HG03439 (cell line): ENCODE results near the gene PPP1R13L.

Source experiments
- ATAC-seq: cut with Tn5 transposase; IDR thresholded peaks from one replicate; pipeline ENCODE4 v1.9.1; 2021; ENCODE audit warnings: mild to moderate bottlenecking, moderate library complexity; ENCODE audit not compliant: unreplicated experiment

Gene PPP1R13L

DNA sequence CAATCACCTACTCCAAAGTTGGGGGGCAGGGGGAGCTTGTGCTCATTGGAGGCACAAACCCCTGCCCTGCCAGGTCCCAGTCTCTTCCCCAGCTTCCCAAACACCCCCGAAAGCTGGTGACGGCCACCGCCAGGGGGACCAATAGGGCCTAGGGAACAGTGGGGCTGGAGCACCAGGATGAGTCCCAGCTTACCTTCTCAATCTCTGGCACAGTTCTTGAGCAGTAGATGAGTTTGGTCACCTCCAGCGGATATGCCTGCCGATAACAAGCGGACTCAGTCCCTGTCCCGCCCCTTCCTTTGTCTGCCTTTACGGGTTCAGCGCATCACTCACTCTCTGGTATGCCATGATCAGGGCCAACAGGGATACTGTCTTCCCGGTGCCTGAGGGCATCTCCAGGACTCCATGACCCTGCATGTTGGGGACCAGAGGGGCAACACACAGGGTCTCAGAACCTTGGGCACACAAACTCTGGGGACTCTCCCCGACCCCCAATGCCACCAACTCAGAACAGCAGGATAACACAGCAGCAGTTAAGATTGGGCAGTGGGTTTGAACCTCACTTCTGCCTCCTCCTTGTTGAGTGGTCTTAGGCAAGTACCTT lies 36.0 kb downstream of the PPP1R13L start:
- ATAC-seq, result no peak

DNA sequence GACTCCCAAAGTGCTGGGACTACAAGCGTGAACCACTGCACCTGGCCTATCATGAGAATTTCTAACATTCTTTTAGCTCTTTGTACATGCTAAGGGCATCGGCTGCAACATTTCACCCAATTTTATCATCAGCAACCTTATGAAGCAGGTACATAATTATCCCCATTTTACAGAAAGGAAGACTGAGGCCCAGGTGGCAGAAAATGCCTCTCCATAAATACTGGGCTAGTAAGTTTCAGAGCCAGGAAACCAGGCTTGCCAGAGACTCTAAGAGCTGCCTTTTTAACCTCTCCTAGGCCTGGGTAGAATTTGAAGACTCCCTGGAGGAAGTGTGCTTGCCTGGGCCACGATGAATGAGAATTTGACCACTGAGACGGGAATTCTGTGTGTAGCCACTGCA lies 36.7 kb downstream of the PPP1R13L start:
- ATAC-seq, result no peak

- no peak for ATAC-seq
Measured at GRCh38 chr19:45364696-45365095, 40.2 kb downstream of the PPP1R13L start.

DNA sequence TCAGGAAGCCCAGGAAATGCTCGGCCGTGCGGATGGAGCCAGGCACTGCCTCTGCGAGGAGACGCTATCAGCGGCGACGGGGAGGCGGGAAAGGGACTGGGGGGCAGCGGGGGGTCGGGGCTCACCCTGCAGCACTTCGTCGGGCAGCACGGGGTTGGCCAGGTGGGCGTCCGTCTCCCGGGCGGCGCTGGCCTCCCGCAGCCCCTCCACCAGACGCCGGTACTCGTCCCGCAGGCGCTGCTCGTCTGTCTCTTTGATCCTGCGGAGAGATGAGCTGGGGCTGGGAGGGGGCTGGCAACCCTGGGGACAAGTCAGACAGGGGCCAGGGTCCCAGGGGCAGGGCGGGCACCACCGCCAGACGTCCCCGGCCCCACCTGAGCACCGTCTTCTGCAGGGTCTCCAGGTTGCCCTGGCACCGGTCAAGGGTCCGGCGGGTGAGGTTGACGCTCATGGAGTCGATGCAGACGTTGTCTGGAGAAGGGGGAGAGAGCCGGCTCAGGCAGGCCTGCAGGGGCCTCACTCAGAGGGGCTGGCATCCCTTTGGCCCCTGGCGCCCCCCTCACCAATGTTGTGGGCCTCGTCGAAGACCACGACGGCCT lies 40.9 kb downstream of the PPP1R13L start:
- ATAC-seq, result no peak

DNA sequence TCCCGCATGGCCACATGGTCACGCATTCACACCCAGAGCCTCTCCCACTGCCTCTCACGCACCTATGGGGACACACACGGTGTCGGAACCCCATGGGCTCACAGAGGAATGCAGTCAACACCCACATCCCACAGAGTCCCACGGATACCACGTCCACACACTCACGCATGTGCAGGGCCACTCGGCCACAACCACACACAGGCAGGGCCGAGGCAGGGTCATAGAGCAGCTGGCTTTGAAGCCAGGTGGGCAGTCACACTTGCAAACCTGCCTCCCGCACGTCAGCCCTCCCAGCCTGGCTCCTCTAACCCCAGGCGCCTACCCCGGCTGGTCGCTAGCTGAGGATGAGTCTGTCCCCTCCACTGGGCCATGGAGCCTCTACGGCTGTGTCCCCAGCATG lies 42.6 kb downstream of the PPP1R13L start:
- no peak for ATAC-seq

DNA sequence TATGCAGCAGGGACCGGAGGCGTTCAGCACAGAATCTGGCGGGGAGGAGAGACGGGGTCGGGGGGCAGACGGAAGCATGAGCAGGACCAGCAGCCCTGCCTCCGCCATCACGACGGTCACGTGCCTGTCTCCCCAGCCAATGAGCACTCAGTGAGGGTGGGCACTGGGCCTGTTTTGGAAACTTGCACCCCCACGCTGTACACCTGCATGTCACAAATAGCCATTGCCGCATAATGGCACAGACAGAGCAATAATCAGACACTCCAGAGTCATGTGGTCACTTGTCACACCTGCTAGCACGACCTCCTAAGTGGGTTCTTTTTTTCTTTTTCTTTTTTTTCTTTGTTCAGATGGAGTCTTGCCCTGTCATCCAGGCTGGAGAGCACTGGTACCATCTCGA lies 43.3 kb downstream of the PPP1R13L start:
- ATAC-seq, result no peak

DNA sequence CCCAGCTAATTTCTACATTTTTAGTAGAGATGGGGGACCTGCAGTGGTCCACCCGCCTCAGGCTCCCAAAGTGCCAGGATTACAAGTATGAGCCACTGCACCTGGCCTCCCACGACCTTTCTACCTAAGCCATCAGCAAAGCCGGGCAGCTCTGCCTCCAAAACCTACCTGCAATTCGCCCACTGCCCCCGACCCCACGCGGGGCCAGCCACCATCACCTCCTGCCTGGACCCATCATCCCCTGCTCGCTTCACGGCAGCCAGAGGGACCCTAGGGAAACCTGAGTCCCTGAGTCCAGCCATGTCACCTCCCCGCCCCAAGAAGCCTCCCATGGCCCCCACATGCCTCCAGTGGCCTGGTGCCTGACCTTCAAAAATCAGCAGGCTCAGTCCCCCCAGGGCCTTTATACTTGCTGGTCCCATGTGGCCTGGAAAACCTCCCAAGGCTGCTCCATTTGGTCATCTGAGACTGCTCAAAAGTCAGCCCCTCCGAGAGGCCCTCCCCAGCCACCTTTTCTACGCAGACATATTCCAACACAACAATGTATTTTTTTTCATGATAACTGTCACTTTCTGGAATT lies 46.6 kb downstream of the PPP1R13L start:
- no peak for ATAC-seq

GRCh38 chr19:45357445-45357783 lies 47.5 kb downstream of the PPP1R13L start:
- ATAC-seq, result no peak

GRCh38 chr19:45356760-45357444 lies 48.0 kb downstream of the PPP1R13L start:
- ATAC-seq, result no peak

DNA sequence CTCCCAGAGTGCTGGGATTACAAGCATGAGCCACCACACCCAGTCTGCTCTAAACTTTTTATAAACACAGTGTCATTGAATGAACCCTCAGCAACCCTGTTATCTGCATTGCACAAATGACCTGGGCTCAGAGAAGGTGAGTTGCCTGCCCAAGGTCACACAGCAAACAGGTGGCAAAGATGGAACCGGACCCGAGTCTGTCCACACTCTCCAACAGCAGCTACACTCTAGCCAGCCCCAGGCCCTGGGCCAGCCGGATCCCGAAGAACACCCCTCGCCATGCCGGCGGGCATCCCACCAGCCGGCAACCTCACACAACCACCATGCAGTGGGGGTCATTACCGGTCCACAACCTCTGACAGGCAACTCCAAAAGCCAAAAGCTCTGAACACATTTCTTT lies 49.0 kb downstream of the PPP1R13L start:
- ATAC-seq, result no peak

GRCh38 chr19:45355402-45355801 lies 49.5 kb downstream of the PPP1R13L start:
- no peak for ATAC-seq

- no peak for ATAC-seq
Measured at GRCh38 chr19:45354241-45354842, 50.5 kb downstream of the PPP1R13L start.

- no peak for ATAC-seq
Measured at GRCh38 chr19:45352914-45353796, 51.7 kb downstream of the PPP1R13L start.

GRCh38 chr19:45352471-45352870 lies 52.4 kb downstream of the PPP1R13L start:
- no peak for ATAC-seq

DNA sequence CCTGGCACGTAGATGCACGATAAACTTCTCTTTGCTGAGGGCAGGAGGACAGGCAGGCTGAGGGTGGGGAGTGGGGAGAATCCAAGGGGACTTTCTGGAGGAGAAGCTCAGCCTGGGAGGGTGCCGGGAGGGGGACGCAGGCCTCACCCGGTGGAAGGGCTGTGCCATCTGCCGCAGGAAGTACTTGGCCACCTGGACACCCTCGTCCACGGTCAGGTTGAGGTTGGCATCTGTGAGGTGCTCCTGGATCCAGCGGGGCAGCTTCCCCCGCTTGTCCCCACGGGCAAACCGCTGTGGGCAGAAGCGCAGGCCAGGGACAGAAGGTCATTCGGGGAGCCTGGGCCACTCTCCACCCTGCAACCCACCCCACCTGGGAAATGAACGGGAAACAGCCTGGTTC lies 52.8 kb downstream of the PPP1R13L start:
- ATAC-seq, result no peak

DNA sequence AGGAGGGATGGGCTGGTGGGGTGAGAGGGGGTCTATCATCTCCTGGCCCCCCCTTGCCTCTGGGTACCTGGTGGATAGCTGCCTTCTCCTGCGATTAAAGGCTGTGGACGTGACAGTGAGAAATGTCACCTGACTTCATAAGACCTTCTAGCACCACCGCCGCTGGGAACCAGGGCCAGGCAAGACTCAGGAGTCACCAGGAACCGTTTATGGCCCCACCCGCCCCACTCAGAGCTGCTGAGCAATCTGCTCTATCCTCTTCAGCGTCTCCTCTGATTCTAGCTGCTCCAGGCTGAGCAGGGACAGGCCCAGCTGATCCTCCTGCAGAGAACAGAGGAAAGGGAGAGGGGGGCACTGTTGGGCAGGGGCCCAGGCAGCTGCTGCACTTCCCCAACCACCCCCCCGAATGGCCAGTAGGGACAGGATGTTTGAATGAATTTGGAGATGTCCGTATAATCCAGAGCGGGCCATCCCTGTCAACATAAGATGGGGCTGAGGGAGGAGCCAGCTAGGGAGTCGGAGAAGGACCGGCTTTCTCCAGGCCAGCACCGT lies 53.4 kb downstream of the PPP1R13L start:
- ATAC-seq, result no peak

GRCh38 chr19:45350477-45351058 lies 54.3 kb downstream of the PPP1R13L start:
- ATAC-seq, result no peak

DNA sequence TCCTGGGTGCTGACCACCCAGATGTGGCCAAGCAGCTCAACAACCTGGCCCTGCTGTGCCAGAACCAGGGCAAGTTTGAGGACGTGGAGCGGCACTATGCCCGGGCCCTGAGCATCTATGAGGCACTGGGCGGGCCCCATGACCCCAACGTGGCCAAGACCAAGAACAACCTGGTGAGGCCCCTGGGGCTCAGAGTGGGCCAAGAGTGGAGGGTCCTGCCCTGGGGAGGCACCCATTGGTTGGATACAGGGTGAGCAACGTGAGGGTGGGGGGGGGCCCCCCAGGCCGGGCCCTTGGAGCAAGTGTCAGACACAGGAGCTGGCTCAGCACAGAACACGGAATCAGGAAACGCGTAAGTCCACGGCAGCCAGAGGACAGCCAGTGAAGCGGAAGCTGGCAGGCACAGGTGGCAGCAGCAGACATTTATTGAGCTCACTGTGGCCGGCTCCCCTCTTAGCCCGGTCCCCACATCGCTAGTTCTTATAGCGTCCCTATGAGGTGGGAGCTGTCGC lies 55.4 kb downstream of the PPP1R13L start:
- no peak for ATAC-seq

- ATAC-seq, result no peak
Measured at GRCh38 chr19:45349126-45349415, 55.8 kb downstream of the PPP1R13L start.
